ENCODE measurements around the gene MLST8. TPM values are rescaled to one million over a fixed set of nuclear protein-coding genes. Genes with fewer than 3 reads are reported as not detected.

Gene MLST8
- total RNA-seq, 1 donor from 2014 or later: 29.9 TPM

GRCh38 chr16:2210009-2210332 lies 4.7 kb downstream of the MLST8 start:
- peaks cover 34% of the 10 kb centered on the region for H3K36me3 ChIP-seq
- H3K27me3 ChIP-seq: no peaks in the 10 kb centered on the region
- ATAC-seq (no peak), DNase-seq (no peak)
- no peak overlapping the region for H3K4me3 ChIP-seq
- intact Hi-C loops (cut with DNase I): no loop called here
- TF ChIP-seq, protein P1, sequence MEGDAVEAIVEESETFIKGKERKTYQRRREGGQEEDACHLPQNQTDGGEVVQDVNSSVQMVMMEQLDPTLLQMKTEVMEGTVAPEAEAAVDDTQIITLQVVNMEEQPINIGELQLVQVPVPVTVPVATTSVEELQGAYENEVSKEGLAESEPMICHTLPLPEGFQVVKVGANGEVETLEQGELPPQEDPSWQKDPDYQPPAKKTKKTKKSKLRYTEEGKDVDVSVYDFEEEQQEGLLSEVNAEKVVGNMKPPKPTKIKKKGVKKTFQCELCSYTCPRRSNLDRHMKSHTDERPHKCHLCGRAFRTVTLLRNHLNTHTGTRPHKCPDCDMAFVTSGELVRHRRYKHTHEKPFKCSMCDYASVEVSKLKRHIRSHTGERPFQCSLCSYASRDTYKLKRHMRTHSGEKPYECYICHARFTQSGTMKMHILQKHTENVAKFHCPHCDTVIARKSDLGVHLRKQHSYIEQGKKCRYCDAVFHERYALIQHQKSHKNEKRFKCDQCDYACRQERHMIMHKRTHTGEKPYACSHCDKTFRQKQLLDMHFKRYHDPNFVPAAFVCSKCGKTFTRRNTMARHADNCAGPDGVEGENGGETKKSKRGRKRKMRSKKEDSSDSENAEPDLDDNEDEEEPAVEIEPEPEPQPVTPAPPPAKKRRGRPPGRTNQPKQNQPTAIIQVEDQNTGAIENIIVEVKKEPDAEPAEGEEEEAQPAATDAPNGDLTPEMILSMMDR (IDR thresholded peaks at IDR 0.05): no peak
- no peak overlapping the region for H3K27ac ChIP-seq
- H3K9me3 ChIP-seq: no peaks in the 10 kb centered on the region
- peaks cover 36% of the 10 kb centered on the region for H3K4me1 ChIP-seq

- H3K27ac ChIP-seq: no peak within 1 kb of the TSS
- intact Hi-C loops (cut with DNase I): no loop called here
These were observed 5.4 kb downstream of the MLST8 start, which contains the start of gene BRICD5 for GRCh38 chr16:2210386-2211365. Gene BRICD5, minus strand, starts transcription at chr16:2210863. Its CDS starts 30 bp downstream, at chr16:2210833.

GRCh38 chr16:2211923-2212347 lies 6.7 kb downstream of the MLST8 start:
- DNase-seq (no peak), ATAC-seq (no peak)
- H3K9me3 ChIP-seq: no peaks in the 10 kb centered on the region
- intact Hi-C loops (cut with DNase I): no loop called here
- no peak overlapping the region for H3K4me3 ChIP-seq
- TF ChIP-seq, protein P1 (IDR thresholded peaks at IDR 0.05): no peak
- no peaks in the 10 kb centered on the region for H3K27me3 ChIP-seq
- H3K27ac ChIP-seq: peak overlapping the region; percentile 82
- peaks cover 30% of the 10 kb centered on the region for H3K36me3 ChIP-seq
- peaks cover 24% of the 10 kb centered on the region for H3K4me1 ChIP-seq

More at GRCh38 chr16:2210386-2211365, 5.4 kb downstream of the MLST8 start, which contains the start of gene BRICD5:
- Histone ChIP-seq H3K4me3 (no peak within 1 kb of the TSS), H3K4me1 (peaks cover 36% of the 10 kb centered on the region), H3K27me3 (no peaks in the 10 kb centered on the region), H3K9me3 (no peaks in the 10 kb centered on the region), H3K36me3 (peaks cover 34% of the 10 kb centered on the region)
- no peak for ATAC-seq
- no peak for DNase-seq
- TF ChIP-seq, protein P1 (IDR thresholded peaks at IDR 0.05): no peak

DNA sequence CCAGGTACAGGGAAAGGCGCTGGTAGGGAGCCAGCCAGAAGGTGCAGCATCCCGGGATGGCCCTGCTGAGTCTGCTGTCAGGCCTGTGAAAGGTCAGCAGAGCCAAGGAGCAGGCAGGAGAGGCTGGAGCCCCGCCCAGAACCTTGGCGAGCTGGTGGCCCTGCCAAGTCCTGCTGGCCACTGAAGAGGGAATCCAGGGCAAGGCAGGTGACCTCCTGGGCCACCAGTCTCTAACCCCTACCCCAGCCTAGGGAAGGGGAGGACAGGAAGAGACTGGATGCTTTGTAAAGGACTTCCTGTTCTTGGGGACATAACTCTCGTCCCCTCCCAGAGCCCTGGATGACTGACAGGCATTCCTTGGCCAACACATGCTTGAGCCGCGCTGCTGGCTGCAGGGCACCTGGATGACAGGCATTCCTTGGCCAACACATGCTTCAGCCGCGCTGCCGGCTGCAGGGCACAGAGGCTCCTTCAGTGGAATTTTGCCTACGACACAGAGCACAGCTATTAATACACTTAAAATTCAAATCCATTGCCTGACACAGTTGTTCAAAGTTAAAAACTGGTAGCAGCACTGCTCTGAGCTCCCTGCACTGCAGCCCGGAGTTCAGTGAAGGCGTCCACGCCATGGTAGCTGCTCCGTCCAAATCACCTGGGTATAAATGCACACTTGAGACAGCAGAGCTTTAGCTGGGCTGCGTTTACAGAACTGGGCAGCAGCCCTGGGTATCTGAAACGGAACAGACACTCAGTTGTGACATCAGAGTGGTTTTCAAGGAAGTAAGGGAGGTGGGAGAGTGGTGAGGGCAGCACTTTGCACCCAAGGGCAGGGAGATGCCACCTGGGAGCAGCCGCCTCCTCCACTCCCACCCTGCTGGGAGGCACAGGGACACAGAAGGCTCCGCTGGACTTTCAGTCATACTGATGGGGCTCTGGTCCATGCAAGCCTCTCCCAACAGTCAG lies 7.4 kb downstream of the MLST8 start:
- no peaks in the 10 kb centered on the region for H3K9me3 ChIP-seq
- DNase-seq (peak; percentile 83), ATAC-seq (peak; percentile 32)
- H3K36me3 ChIP-seq: peaks cover 24% of the 10 kb centered on the region
- peak overlapping the region; percentile 78 for H3K4me3 ChIP-seq
- intact Hi-C loops (cut with DNase I): no loop called here
- TF ChIP-seq, protein P1 (IDR thresholded peaks at IDR 0.05): no peak
- H3K27ac ChIP-seq: peak overlapping the region; percentile 82
- H3K4me1 ChIP-seq: peaks cover 23% of the 10 kb centered on the region
- no peaks in the 10 kb centered on the region for H3K27me3 ChIP-seq
